Sigmoid colon (tissue), 7 donors: ENCODE measurements around the gene MAST4. TPM values are rescaled to one million over a fixed set of nuclear protein-coding genes. Genes with fewer than 3 reads are reported as not detected.

Experiments used
- DNase-seq: peaks from one replicate; pipeline ENCODE4 v3.0.0-alpha.2; 2019
- H3K27ac ChIP-seq, 4 donors: fragments of 200-600 bp; sonication (generic); one replicate each; pipeline ENCODE4 v1.5.1; 2016 to 2019; ENCODE audit warnings: mild to moderate bottlenecking in 1 of 4
- H3K27me3 ChIP-seq, 3 donors: fragments of 200-600 bp; sonication (generic); one replicate each; pipeline ENCODE4 v1.5.1; 2019; ENCODE audit warnings: mild to moderate bottlenecking in 1 of 3
- H3K36me3 ChIP-seq, 4 donors: fragments of 200-600 bp; sonication (generic); one replicate each; pipeline ENCODE4 v1.5.1; 2016 to 2019
- H3K4me1 ChIP-seq, 4 donors: fragments of 200-600 bp; sonication (generic); one replicate each; pipeline ENCODE4 v1.5.1; 2017 to 2019
- H3K4me3 ChIP-seq, 4 donors: fragments of 200-600 bp; sonication (generic); one replicate each; pipeline ENCODE4 v1.5.1; 2017 to 2019; ENCODE audit warnings: mild to moderate bottlenecking in 2 of 4, moderate library complexity in 1 of 4
- H3K9me3 ChIP-seq, 4 donors: fragments of 200-600 bp in 3 of 4; sonication (generic) in 3 of 4; one replicate each; pipeline versions ENCODE4 v1.5.1 to v1.6.1; 2013 to 2019
- EP300 ChIP-seq, 4 donors: sonication (generic); formaldehyde crosslinking; IDR thresholded peaks; one replicate each; pipeline ENCODE4 v1.6.1; 2017; ENCODE audit warnings: antibody characterized with exemption in 4 of 4
- POLR2A ChIP-seq, 2 donors: fragments of 450-650 bp; IDR thresholded peaks; one replicate each; pipeline ENCODE4 v1.6.1; 2016; ENCODE audit warnings: antibody characterized with exemption in 2 of 2, mild to moderate bottlenecking in 2 of 2, moderate library complexity in 2 of 2
- POLR2AphosphoS5 ChIP-seq, 4 donors: sonication (generic); formaldehyde crosslinking; IDR thresholded peaks; one replicate each; pipeline ENCODE4 v1.6.1; 2017; ENCODE audit warnings: antibody characterized with exemption in 4 of 4
- WGBS, 2 donors: extraction: QIAGEN DNeasy Blood & Tissue Kit; methylation state at CpG; one replicate each; pipeline ENCODE4 v1.1.7; 2013; 5-methylcytosine and 5-hydroxymethylcytosine counted together
- intact Hi-C: fragments of 100-400 bp; cut with DNase I; formaldehyde crosslinking; loops from one replicate; pipeline ENCODE4 v1.15.1; 2023
- polyA plus RNA-seq, 3 donors: library from polyadenylated mRNA; stranded (reverse); fragments of 200-250 nt; gene quantifications; one replicate each; pipeline ENCODE4 v1.2.3, GENCODE V29; 2013
- total RNA-seq, 4 donors: library from RNA; depleted of rRNA; stranded (reverse); fragments of >200 nt; gene quantifications; one replicate each; pipeline ENCODE4 v1.1.0, GENCODE V29; 2016
- TF ChIP-seq, protein P1 (sequence below), 4 experiments: fragments of 450-650 bp in 3 of 4; fragments of 200-600 bp in 1 of 4; IDR thresholded peaks; one replicate each; pipeline ENCODE4 v1.5.1; 2016 to 2019; ENCODE audit warnings: antibody characterized with exemption in 4 of 4, mild to moderate bottlenecking in 3 of 4, moderate library complexity in 2 of 4
- donor health status: healthy with polysubstance abuse.
- donor health status: Bipolar disorder and iron deficiency.
- donor health status: healthy.

The MAST4 gene
- total and polyA plus RNA-seq, 7 donors = 1.6 to 30.7 (median 15.7) TPM

DNA sequence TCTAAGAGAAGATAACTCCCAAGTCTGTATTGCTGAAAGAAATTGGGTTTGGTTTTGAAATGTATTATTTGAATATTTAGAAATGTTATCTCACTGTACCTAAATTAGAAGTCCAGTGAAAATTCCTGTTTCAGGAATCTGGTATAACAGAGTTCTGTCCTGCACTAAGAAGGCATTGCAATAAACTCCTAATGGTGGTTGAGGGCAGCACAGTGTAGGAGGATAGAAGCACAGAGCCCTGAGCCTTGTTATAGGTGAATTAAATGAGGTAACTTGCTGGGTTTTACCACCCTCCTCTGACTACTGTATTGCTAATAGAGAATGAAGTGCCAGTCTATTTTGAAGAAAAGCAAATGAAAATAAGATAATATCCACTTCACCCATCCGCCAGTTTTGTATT, 457.0 kb downstream of the MAST4 start:
- 20 to 68% methylated on average over 1 of the region's 1 CpG for WGBS, 2 donors
- no peak overlapping the region for H3K27ac ChIP-seq
- DNase-seq = no peak
- peaks cover 0 to 12% (median 0%) of the 10 kb centered on the region in 4 donors for H3K36me3 ChIP-seq
- no peak overlapping the region for H3K4me3 ChIP-seq
- no peak for TF ChIP-seq POLR2AphosphoS5 (IDR thresholded peaks at IDR 0.05)
- TF ChIP-seq, protein P1, sequence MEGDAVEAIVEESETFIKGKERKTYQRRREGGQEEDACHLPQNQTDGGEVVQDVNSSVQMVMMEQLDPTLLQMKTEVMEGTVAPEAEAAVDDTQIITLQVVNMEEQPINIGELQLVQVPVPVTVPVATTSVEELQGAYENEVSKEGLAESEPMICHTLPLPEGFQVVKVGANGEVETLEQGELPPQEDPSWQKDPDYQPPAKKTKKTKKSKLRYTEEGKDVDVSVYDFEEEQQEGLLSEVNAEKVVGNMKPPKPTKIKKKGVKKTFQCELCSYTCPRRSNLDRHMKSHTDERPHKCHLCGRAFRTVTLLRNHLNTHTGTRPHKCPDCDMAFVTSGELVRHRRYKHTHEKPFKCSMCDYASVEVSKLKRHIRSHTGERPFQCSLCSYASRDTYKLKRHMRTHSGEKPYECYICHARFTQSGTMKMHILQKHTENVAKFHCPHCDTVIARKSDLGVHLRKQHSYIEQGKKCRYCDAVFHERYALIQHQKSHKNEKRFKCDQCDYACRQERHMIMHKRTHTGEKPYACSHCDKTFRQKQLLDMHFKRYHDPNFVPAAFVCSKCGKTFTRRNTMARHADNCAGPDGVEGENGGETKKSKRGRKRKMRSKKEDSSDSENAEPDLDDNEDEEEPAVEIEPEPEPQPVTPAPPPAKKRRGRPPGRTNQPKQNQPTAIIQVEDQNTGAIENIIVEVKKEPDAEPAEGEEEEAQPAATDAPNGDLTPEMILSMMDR (IDR thresholded peaks at IDR 0.05) = no peak
- no peak for TF ChIP-seq EP300 (IDR thresholded peaks at IDR 0.05)
- TF ChIP-seq POLR2A (IDR thresholded peaks at IDR 0.05) = no peak
- H3K4me1 ChIP-seq = peaks cover 0 to 15% (median 0%) of the 10 kb centered on the region in 4 donors
- intact Hi-C loops = no loop called here
- H3K9me3 ChIP-seq = no peaks in the 10 kb centered on the region
- H3K27me3 ChIP-seq = no peaks in the 10 kb centered on the region

DNA sequence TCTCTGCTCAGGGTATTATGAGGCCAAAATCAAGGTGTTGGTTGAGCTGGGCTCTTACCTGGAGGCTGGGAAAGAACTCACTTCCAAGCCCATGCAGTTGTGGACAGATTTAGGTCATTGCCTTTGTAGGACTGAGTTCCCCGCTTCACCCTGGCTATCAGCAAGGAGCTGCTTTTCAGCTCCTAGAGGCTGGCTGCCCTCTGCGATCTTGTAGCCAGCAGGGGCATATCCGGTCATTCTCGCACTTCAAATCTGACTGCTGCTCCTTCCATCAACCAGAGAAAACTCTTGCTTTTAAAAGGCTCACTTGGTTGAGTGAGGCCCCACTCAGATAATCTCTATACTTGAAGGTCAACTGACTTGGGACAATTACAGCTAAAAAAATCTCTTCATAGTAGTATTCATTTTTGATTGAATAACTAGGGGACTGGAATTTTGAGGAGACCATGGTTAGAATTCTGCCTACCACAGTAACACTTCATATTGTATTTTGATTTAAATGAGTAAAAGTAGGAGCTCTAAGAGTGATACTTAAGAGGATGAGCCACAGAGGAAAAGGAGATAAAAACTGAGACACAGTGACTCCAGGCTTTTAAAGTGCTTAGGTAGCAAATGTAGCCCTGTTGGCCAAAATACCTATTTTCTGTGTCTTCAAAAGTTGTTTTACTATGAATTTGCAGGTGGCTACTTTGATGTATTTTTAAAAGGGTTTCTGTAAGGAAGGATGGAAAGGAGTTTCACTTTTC, 463.0 kb downstream of the MAST4 start:
- Histone ChIP-seq H3K27me3 (no peaks in the 10 kb centered on the region), H3K4me3 (no peak overlapping the region), H3K27ac (no peak overlapping the region), H3K4me1 (peaks cover 0 to 6% (median 0%) of the 10 kb centered on the region in 4 donors), H3K9me3 (no peaks in the 10 kb centered on the region), H3K36me3 (peaks cover 0 to 12% (median 0%) of the 10 kb centered on the region in 4 donors)
- TF ChIP-seq EP300 (IDR thresholded peaks at IDR 0.05) (no peak), POLR2A (IDR thresholded peaks at IDR 0.05) (no peak), POLR2AphosphoS5 (IDR thresholded peaks at IDR 0.05) (no peak)
- TF ChIP-seq, protein P1 (IDR thresholded peaks at IDR 0.05) = no peak
- intact Hi-C loops = loop anchor here (2.0 kb wide), 1 partner anchor 14 kb away; no protein-coding TSS in a partner anchor
- 95 to 96% methylated on average over 4 of the region's 4 CpGs for WGBS, 2 donors
- DNase-seq = no peak

DNA sequence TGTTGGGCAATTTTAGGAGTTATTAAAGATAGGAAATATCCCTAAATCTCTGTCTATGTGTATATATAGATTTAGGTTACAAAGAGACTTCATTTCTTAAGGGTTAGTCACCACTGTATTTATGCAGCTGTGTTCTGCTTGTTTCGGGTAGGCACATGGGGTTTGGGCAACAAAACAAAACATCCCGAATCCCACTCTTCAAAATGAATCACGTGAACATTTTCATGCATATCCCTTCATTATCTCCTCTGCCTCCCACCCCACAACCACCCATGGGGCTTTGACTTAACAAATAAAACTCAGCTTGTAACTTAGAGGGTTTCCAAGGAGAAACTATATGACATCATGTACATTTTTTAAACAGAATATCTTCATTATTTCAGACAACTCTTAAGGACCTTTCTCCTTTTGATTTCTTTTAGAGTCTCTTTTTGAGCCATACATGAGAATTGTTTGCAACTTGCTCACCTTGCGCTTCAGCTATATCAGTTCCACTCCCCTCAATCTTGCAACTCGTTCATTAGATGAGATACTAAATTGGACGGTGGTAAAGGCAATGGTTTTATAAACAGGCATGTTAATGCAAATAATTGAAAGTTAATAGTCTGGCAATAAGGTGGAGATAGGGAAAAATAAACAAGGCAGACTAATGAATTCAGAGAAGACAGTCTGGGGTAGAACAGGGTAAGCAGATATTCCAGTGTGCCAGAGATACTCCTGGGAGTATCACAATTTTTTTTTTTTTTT, 463.7 kb downstream of the MAST4 start:
- H3K36me3 ChIP-seq = peaks cover 0 to 12% (median 0%) of the 10 kb centered on the region in 4 donors
- no peak for DNase-seq
- H3K9me3 ChIP-seq = no peaks in the 10 kb centered on the region
- intact Hi-C loops = loop anchor here (2.0 kb wide), 1 partner anchor 13 kb away; no protein-coding TSS in a partner anchor
- H3K4me1 ChIP-seq = peaks cover 0 to 6% (median 0%) of the 10 kb centered on the region in 4 donors
- no peaks in the 10 kb centered on the region for H3K27me3 ChIP-seq
- 88% methylated on average over 6 of the region's 6 CpGs for WGBS, 2 donors
- no peak overlapping the region for H3K4me3 ChIP-seq
- TF ChIP-seq, protein P1 (IDR thresholded peaks at IDR 0.05) = no peak
- TF ChIP-seq POLR2A (IDR thresholded peaks at IDR 0.05) (no peak), EP300 (IDR thresholded peaks at IDR 0.05) (no peak), POLR2AphosphoS5 (IDR thresholded peaks at IDR 0.05) (no peak)
- no peak overlapping the region for H3K27ac ChIP-seq

DNA sequence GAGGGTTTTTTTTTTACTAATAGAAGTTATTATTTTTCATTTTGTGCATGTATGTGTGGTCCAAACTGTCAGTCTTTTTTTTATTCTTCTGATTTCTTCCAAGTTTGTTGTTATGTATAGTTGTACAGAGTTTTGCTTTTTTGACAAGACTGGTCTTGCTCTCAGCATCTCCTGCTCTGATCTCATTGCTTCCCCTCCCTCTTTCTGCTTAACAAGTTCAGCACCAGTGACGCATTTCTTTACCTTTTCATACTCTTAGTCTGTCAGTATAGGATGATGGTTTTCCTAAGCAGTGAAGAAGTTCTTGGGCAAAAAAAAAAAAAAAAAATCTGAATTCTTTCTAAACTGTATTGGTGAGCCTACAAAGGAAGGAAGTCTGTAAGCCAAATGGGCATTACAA, 465.3 kb downstream of the MAST4 start:
- intact Hi-C loops = no loop called here
- TF ChIP-seq POLR2AphosphoS5 (IDR thresholded peaks at IDR 0.05) (no peak), EP300 (IDR thresholded peaks at IDR 0.05) (no peak), POLR2A (IDR thresholded peaks at IDR 0.05) (no peak)
- TF ChIP-seq, protein P1 (IDR thresholded peaks at IDR 0.05) = no peak
- WGBS, 2 donors = 90 to 98% methylated on average over 1 of the region's 1 CpG
- H3K36me3 ChIP-seq = peaks cover 0 to 6% (median 0%) of the 10 kb centered on the region in 4 donors
- H3K4me1 ChIP-seq = peaks cover 0 to 7% (median 0%) of the 10 kb centered on the region in 4 donors
- H3K27me3 ChIP-seq = no peaks in the 10 kb centered on the region
- H3K27ac ChIP-seq = no peak overlapping the region
- H3K9me3 ChIP-seq = no peaks in the 10 kb centered on the region
- DNase-seq = no peak
- no peak overlapping the region for H3K4me3 ChIP-seq
